Esophagus squamous epithelium (tissue), 4 donors: ENCODE measurements around the gene GTSE1.

Source experiments
- CTCF ChIP-seq, 6 experiments: fragments of 450-650 bp in 4 of 6; fragments of 200-600 bp in 2 of 6; sonication (generic) in 2 of 6; IDR thresholded peaks; one replicate each; pipeline ENCODE4 v1.5.1; 2016 to 2019; ENCODE audit warnings: antibody characterized with exemption in 6 of 6, mild to moderate bottlenecking in 4 of 6, moderate library complexity in 4 of 6
- POLR2A ChIP-seq, 4 donors: fragments of 450-650 bp; IDR thresholded peaks; one replicate each; pipeline ENCODE4 v1.6.1; 2017; ENCODE audit warnings: antibody characterized with exemption in 4 of 4, mild to moderate bottlenecking in 4 of 4, moderate library complexity in 3 of 4

GRCh38 chr22:46348099-46348695, 51.5 kb downstream of the GTSE1 start:
- no peak for TF ChIP-seq CTCF (IDR thresholded peaks at IDR 0.05)
- TF ChIP-seq POLR2A (IDR thresholded peaks at IDR 0.05): no peak
